ENCODE results near the gene KCNMB1. TPM values are rescaled to one million over a fixed set of nuclear protein-coding genes. Genes with fewer than 3 reads are reported as not detected.

Gene KCNMB1
- total RNA-seq, 2 experiments from 2014 or later, result not detected

DNA sequence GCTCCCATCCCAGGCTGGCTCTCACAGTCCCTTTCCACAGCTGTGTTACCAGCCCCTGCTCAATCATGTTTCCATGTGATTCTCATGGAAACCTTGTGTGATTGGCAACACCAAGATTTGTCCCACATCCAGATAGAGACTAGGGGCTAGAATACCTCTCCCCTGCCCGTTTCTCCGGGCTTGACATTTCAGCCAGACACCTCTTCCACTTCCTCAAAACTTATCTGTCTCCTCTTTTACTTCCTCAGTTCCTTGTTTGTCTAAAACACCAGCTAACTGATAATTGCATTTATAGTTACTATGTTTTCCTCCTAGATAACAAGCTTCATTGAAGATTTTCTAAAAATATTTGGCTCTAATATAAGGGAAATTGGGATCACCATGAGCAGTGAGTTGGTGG is 16.6 kb upstream of the KCNMB1 start:
- ChIA-PET POLR2A (no interaction called here), CTCF (ENCODE audit: unreplicated experiment) (no interaction called here)
- TF ChIP-seq, protein P1, sequence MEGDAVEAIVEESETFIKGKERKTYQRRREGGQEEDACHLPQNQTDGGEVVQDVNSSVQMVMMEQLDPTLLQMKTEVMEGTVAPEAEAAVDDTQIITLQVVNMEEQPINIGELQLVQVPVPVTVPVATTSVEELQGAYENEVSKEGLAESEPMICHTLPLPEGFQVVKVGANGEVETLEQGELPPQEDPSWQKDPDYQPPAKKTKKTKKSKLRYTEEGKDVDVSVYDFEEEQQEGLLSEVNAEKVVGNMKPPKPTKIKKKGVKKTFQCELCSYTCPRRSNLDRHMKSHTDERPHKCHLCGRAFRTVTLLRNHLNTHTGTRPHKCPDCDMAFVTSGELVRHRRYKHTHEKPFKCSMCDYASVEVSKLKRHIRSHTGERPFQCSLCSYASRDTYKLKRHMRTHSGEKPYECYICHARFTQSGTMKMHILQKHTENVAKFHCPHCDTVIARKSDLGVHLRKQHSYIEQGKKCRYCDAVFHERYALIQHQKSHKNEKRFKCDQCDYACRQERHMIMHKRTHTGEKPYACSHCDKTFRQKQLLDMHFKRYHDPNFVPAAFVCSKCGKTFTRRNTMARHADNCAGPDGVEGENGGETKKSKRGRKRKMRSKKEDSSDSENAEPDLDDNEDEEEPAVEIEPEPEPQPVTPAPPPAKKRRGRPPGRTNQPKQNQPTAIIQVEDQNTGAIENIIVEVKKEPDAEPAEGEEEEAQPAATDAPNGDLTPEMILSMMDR (conservative IDR thresholded peaks at IDR 0.05; ENCODE audit: low read length), result no peak
- TF ChIP-seq EZH2phosphoT487 (IDR thresholded peaks at IDR 0.05; ENCODE audit: borderline replicate concordance, low read depth, low read length), result no peak
- Histone ChIP-seq H3K36me3 (ENCODE audit: insufficient read depth, low read length) (no peaks in the 10 kb centered on the region), H3K79me2 (ENCODE audit: insufficient read depth, low read depth, low read length) (no peaks in the 10 kb centered on the region), H3K27ac (ENCODE audit: low read depth, low read length, poor library complexity, severe bottlenecking) (no peak overlapping the region), H3K9me2 (ENCODE audit: insufficient read depth, low read length) (no peaks in the 10 kb centered on the region), H3K4me1 (ENCODE audit: insufficient read depth, low read length, poor library complexity, severe bottlenecking) (no peaks in the 10 kb centered on the region), H3K4me2 (ENCODE audit: low read length) (no peak overlapping the region), H4K20me1 (ENCODE audit: insufficient read depth, low read length) (no peaks in the 10 kb centered on the region), H3K9me3 (ENCODE audit: low read length) (no peaks in the 10 kb centered on the region), H2AFZ (ENCODE audit: low read length) (no peak overlapping the region), H3K4me3 (ENCODE audit: low read depth, low read length, poor library complexity, severe bottlenecking) (no peak overlapping the region)
- no TSS peak for BruUV-seq (replicated peaks)
- no peak for DNase-seq (ENCODE audit: low spot score)
- intact Hi-C loops (cut with micrococcal nuclease; ENCODE audit: unreplicated experiment), result no loop called here

DNA sequence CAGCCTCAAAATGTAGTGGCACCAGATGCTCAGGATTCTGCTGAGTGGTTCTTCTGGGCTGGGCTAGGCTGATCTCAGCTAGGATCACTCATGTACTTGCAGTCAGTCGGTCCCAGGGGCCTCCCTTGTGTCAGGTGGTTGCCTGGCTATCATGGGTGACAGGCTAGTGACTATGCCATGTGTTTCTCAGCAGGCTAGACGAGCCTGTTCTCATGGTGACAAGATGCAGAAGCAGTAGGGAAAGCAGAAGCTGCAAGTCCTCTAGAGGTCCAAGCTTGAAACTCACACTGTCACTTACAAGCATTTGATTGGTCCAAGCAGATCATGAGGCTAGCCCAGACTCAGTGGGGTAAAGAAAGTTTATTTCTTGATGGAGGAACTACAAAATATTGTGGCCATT is 15.2 kb upstream of the KCNMB1 start:
- H3K9me2 ChIP-seq (ENCODE audit: insufficient read depth, low read length), result no peaks in the 10 kb centered on the region
- H2AFZ ChIP-seq (ENCODE audit: low read length), result no peak overlapping the region
- TF ChIP-seq, protein P1 (conservative IDR thresholded peaks at IDR 0.05; ENCODE audit: low read length), result no peak
- no peak for TF ChIP-seq EZH2phosphoT487 (IDR thresholded peaks at IDR 0.05; ENCODE audit: borderline replicate concordance, low read depth, low read length)
- peak; percentile 6 for DNase-seq (ENCODE audit: low spot score)
- H3K4me3 ChIP-seq (ENCODE audit: low read depth, low read length, poor library complexity, severe bottlenecking), result no peak overlapping the region
- H3K4me2 ChIP-seq (ENCODE audit: low read length), result no peak overlapping the region
- ChIA-PET CTCF (ENCODE audit: unreplicated experiment) (no interaction called here), POLR2A (interaction anchor here (0.7 kb wide), 1 partner anchor 36 kb away, joined by 3 read pairs; no protein-coding TSS in a partner anchor)
- no peak overlapping the region for H3K27ac ChIP-seq (ENCODE audit: low read depth, low read length, poor library complexity, severe bottlenecking)
- intact Hi-C loops (cut with micrococcal nuclease; ENCODE audit: unreplicated experiment), result no loop called here
- BruUV-seq (replicated peaks), result no TSS peak
- no peaks in the 10 kb centered on the region for H3K9me3 ChIP-seq (ENCODE audit: low read length)
- H3K36me3 ChIP-seq (ENCODE audit: insufficient read depth, low read length), result no peaks in the 10 kb centered on the region
- H3K79me2 ChIP-seq (ENCODE audit: insufficient read depth, low read depth, low read length), result no peaks in the 10 kb centered on the region
- no peaks in the 10 kb centered on the region for H4K20me1 ChIP-seq (ENCODE audit: insufficient read depth, low read length)
- H3K4me1 ChIP-seq (ENCODE audit: insufficient read depth, low read length, poor library complexity, severe bottlenecking), result no peaks in the 10 kb centered on the region

DNA sequence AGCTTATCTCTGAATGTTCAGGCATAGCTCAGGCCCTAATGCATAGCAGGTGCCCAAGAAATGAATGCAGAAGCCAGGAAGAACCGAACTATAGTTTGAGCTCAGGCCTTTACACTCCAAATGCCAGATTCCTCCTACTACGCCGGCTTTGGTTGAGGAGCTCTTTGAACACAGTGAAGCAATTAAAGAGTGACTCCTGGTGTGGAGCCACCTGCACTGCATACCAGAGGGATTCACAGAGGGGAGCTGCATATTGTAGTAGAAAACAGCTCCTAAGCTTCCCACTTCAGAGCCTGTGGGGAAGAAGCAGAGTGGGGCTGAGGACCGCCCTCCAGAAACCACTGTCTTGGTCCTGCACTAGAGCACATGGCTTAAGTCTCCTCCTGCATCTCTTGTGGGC is 14.5 kb upstream of the KCNMB1 start:
- no peaks in the 10 kb centered on the region for H3K79me2 ChIP-seq (ENCODE audit: insufficient read depth, low read depth, low read length)
- ChIA-PET POLR2A (interaction anchor here (0.7 kb wide), 1 partner anchor 37 kb away, joined by 3 read pairs; no protein-coding TSS in a partner anchor), CTCF (ENCODE audit: unreplicated experiment) (no interaction called here)
- H4K20me1 ChIP-seq (ENCODE audit: insufficient read depth, low read length), result no peaks in the 10 kb centered on the region
- H3K36me3 ChIP-seq (ENCODE audit: insufficient read depth, low read length), result no peaks in the 10 kb centered on the region
- no peaks in the 10 kb centered on the region for H3K9me2 ChIP-seq (ENCODE audit: insufficient read depth, low read length)
- H3K4me2 ChIP-seq (ENCODE audit: low read length), result no peak overlapping the region
- intact Hi-C loops (cut with micrococcal nuclease; ENCODE audit: unreplicated experiment), result no loop called here
- H3K9me3 ChIP-seq (ENCODE audit: low read length), result no peaks in the 10 kb centered on the region
- no peak for DNase-seq (ENCODE audit: low spot score)
- H3K4me3 ChIP-seq (ENCODE audit: low read depth, low read length, poor library complexity, severe bottlenecking), result no peak overlapping the region
- H3K27ac ChIP-seq (ENCODE audit: low read depth, low read length, poor library complexity, severe bottlenecking), result no peak overlapping the region
- TF ChIP-seq, protein P1 (conservative IDR thresholded peaks at IDR 0.05; ENCODE audit: low read length), result no peak
- TF ChIP-seq EZH2phosphoT487 (IDR thresholded peaks at IDR 0.05; ENCODE audit: borderline replicate concordance, low read depth, low read length), result no peak
- no peak overlapping the region for H2AFZ ChIP-seq (ENCODE audit: low read length)
- H3K4me1 ChIP-seq (ENCODE audit: insufficient read depth, low read length, poor library complexity, severe bottlenecking), result no peaks in the 10 kb centered on the region
- no TSS peak for BruUV-seq (replicated peaks)

Data from OCI-LY7 (cell line).